SK-N-SH treated with all-trans-retinoic acid at 6 μM for 48 hours (cell line): Measurements from ENCODE around the gene ACOT9.

Experiments
- ESRRG ChIP-seq: fragments of 250-450 bp; sonication (Bioruptor Pico); IDR thresholded peaks from 2 replicates; pipeline ENCODE4 v1.6.1; 2021; ENCODE audit warnings: mild to moderate bottlenecking
- GLIS3 ChIP-seq: fragments of 250-450 bp; sonication (Bioruptor Pico); IDR thresholded peaks from 2 replicates; pipeline ENCODE4 v1.5.0; 2020; ENCODE audit warnings: mild to moderate bottlenecking, moderate library complexity
- PATZ1 ChIP-seq: fragments of 250-450 bp; sonication (Bioruptor Pico); IDR thresholded peaks from 2 replicates; pipeline ENCODE4 v1.8.0; 2020; ENCODE audit warnings: mild to moderate bottlenecking, moderate library complexity, borderline replicate concordance
- ZFP3 ChIP-seq: fragments of 250-450 bp; sonication (Bioruptor Pico); IDR thresholded peaks from 2 replicates; pipeline ENCODE4 v1.5.0; 2020; ENCODE audit warnings: mild to moderate bottlenecking, moderate library complexity
- ZFP30 ChIP-seq: fragments of 450-650 bp; formaldehyde crosslinking; IDR thresholded peaks from 2 replicates; pipeline ENCODE4 v1.5.0; 2022; ENCODE audit warnings: mild to moderate bottlenecking, moderate library complexity
- ZNF565 ChIP-seq: fragments of 450-650 bp; formaldehyde crosslinking; conservative IDR thresholded peaks from 2 replicates; pipeline ENCODE4 v1.5.0; 2020; ENCODE audit warnings: low read depth, mild to moderate bottlenecking, moderate library complexity
- ZNF8 ChIP-seq: fragments of 450-650 bp; formaldehyde crosslinking; IDR thresholded peaks from 2 replicates; pipeline ENCODE4 v1.5.0; 2020; ENCODE audit warnings: mild to moderate bottlenecking, moderate library complexity

GRCh38 chrX:23742174-23742696 lies 841 bp downstream of the ACOT9 start:
- no peak for TF ChIP-seq PATZ1
- no peak for TF ChIP-seq ZNF8 (CRISPR knock-in tag)
- TF ChIP-seq ZNF565 (CRISPR knock-in tag): no peak
- no peak for TF ChIP-seq ZFP3 (CRISPR knock-in tag)
- no peak for TF ChIP-seq ZFP30 (CRISPR knock-in tag)
- no peak for TF ChIP-seq GLIS3 (CRISPR knock-in tag)
- TF ChIP-seq ESRRG (CRISPR knock-in tag): no peak
